ENCODE measurements around the gene GFPT1.

GFPT1 gene

GRCh38 chr2:69304656-69305055, 82.4 kb downstream of the GFPT1 start:
- peaks cover 12% of the 10 kb centered on the region for H3K4me1 ChIP-seq
- no peaks in the 10 kb centered on the region for H3K36me3 ChIP-seq (ENCODE audit: control insufficient read depth, insufficient read depth, low read length)
- TF ChIP-seq CTCF (IDR thresholded peaks at IDR 0.05) = no peak
- H3K9ac ChIP-seq = no peak overlapping the region
- H3K79me2 ChIP-seq = no peaks in the 10 kb centered on the region
- H3K4me3 ChIP-seq (ENCODE audit: low read depth, low read length) = no peak overlapping the region
- no peaks in the 10 kb centered on the region for H3K9me3 ChIP-seq (ENCODE audit: control insufficient read depth, low read length)
- no peak overlapping the region for H2AFZ ChIP-seq
- no peak overlapping the region for H3K27ac ChIP-seq
- no peaks in the 10 kb centered on the region for H3K27me3 ChIP-seq (ENCODE audit: control insufficient read depth, insufficient read depth, low read length)
- H3K4me2 ChIP-seq (ENCODE audit: low read length) = no peak overlapping the region

- H3K9ac ChIP-seq = no peak overlapping the region
- no peak overlapping the region for H3K4me3 ChIP-seq (ENCODE audit: low read depth, low read length)
Measured at GRCh38 chr2:69300650-69301049, 86.4 kb downstream of the GFPT1 start.

DNA sequence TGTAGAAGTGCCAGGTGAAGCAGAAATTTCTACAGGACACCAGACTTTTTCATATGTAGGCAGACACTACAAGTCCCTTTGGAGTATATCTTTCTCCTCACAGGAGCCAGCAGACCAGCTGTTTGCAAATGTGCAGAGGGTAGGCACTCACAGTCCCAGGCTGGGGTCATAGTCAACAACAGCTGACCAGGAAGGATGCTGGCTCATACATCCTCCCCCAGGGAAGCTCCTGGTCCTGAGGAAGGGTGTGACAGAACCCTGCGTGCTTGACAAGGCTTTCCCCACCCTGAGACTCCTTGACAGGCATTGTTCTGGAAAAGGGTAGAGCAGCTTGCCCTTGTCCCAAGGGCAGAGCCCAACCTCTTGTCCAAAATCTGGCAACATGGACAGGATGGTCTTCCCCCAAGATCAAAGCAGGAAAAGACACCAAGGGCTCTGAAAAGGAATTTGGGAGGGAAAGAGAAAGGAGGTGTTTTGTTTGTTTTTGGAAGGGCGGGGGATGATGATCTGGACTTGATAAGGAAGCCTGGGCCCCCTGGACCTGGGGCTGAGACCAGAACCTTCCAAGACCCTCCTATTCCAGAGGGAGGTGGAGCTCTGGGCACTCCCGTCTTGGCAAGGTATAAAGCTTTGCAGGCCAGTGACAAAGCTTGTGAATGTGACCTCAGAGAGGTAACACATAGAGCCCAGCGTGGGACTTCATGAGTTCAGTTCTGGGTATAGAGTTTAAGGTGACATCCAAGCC, 87.1 kb downstream of the GFPT1 start:
- H3K4me2 ChIP-seq (ENCODE audit: low read length) = no peak overlapping the region
- H3K9me3 ChIP-seq (ENCODE audit: control insufficient read depth, low read length) = no peaks in the 10 kb centered on the region
- H3K27ac ChIP-seq = no peak overlapping the region
- TF ChIP-seq CTCF (IDR thresholded peaks at IDR 0.05) = no peak
- no peak overlapping the region for H3K4me3 ChIP-seq (ENCODE audit: low read depth, low read length)
- no peak overlapping the region for H3K9ac ChIP-seq
- no peaks in the 10 kb centered on the region for H3K36me3 ChIP-seq (ENCODE audit: control insufficient read depth, insufficient read depth, low read length)
- H2AFZ ChIP-seq = peak overlapping the region; percentile 11
- H3K79me2 ChIP-seq = no peaks in the 10 kb centered on the region
- H3K27me3 ChIP-seq (ENCODE audit: control insufficient read depth, insufficient read depth, low read length) = no peaks in the 10 kb centered on the region
- peaks cover 16% of the 10 kb centered on the region for H3K4me1 ChIP-seq

More at GRCh38 chr2:69300650-69301049, 86.4 kb downstream of the GFPT1 start:
- no peaks in the 10 kb centered on the region for H3K36me3 ChIP-seq (ENCODE audit: control insufficient read depth, insufficient read depth, low read length)
- no peaks in the 10 kb centered on the region for H3K9me3 ChIP-seq (ENCODE audit: control insufficient read depth, low read length)
- TF ChIP-seq CTCF (IDR thresholded peaks at IDR 0.05) = no peak
- H2AFZ ChIP-seq = no peak overlapping the region
- H3K27me3 ChIP-seq (ENCODE audit: control insufficient read depth, insufficient read depth, low read length) = no peaks in the 10 kb centered on the region
- no peak overlapping the region for H3K4me2 ChIP-seq (ENCODE audit: low read length)
- H3K79me2 ChIP-seq = no peaks in the 10 kb centered on the region
- H3K27ac ChIP-seq = no peak overlapping the region
- H3K4me1 ChIP-seq = peaks cover 16% of the 10 kb centered on the region

DNA sequence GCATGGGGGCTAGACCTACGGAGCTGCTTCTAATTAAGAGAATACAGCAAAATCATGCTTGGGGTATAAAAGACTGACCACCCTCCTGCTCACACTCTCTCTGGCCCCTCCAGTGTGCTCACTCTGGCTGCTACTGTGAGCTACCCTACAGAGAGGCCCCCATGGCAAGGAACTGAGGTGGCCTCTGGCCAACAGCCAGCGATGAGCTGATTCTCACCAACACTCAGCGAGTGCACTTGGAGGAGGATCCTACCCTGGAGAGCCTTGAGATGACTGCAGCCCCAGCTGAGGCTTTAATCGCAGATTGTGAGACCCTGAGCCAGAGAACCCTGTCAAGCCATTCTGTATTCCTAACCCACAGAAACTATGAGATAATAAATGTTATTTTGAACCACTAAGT, 88.2 kb downstream of the GFPT1 start:
- H3K4me1 ChIP-seq = peaks cover 16% of the 10 kb centered on the region
- no peaks in the 10 kb centered on the region for H3K36me3 ChIP-seq (ENCODE audit: control insufficient read depth, insufficient read depth, low read length)
- H3K4me2 ChIP-seq (ENCODE audit: low read length) = no peak overlapping the region
- no peak for TF ChIP-seq CTCF (IDR thresholded peaks at IDR 0.05)
- no peaks in the 10 kb centered on the region for H3K27me3 ChIP-seq (ENCODE audit: control insufficient read depth, insufficient read depth, low read length)
- no peaks in the 10 kb centered on the region for H3K79me2 ChIP-seq
- H3K27ac ChIP-seq = no peak overlapping the region
- no peaks in the 10 kb centered on the region for H3K9me3 ChIP-seq (ENCODE audit: control insufficient read depth, low read length)
- H2AFZ ChIP-seq = peak overlapping the region; percentile 83
- no peak overlapping the region for H3K4me3 ChIP-seq (ENCODE audit: low read depth, low read length)
- no peak overlapping the region for H3K9ac ChIP-seq

DNA sequence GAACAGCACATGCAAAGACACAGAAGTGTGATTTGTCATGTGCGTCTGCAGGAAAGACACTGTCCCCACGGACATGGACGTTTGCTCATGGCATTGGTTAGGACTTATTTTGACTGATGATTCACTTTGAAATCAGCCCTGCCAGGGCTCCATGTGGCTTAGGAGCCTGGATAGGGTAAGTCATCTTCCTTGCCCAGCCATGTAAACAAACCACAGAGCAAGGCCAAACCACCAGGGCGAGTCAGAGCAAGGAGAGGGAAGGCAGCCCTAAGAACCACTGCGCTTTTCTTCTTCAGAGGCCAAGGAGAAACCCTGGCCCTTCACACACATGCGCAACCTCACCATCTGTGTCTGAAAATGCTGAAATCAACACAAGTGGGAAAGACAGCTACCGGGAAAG, 88.8 kb downstream of the GFPT1 start:
- Histone ChIP-seq H3K9ac (no peak overlapping the region), H3K27me3 (ENCODE audit: control insufficient read depth, insufficient read depth, low read length) (no peaks in the 10 kb centered on the region), H3K9me3 (ENCODE audit: control insufficient read depth, low read length) (no peaks in the 10 kb centered on the region), H3K4me3 (ENCODE audit: low read depth, low read length) (no peak overlapping the region), H3K27ac (no peak overlapping the region), H3K36me3 (ENCODE audit: control insufficient read depth, insufficient read depth, low read length) (no peaks in the 10 kb centered on the region), H3K79me2 (no peaks in the 10 kb centered on the region), H3K4me2 (ENCODE audit: low read length) (no peak overlapping the region), H3K4me1 (peaks cover 16% of the 10 kb centered on the region), H2AFZ (peak overlapping the region; percentile 83)
- no peak for TF ChIP-seq CTCF (IDR thresholded peaks at IDR 0.05)

Data from parathyroid adenoma (tissue), 2 donors.